CD1c-positive myeloid dendritic cell (primary cell): ENCODE results near the gene FERMT3.

Source experiments
- DNase-seq: peaks from one replicate; pipeline ENCODE4 v3.0.0-alpha.2; 2016; ENCODE audit errors: extremely low spot score

The FERMT3 gene

GRCh38 chr11:64185693-64186491, 20.6 kb upstream of the FERMT3 start, which contains the start of gene STIP1:
TSS of gene STIP1 (plus strand) at chr11:64186171. CDS start at chr11:64186262, 91 bp downstream.
- DNase-seq = peak; percentile 100

- no peak for DNase-seq
These were observed 19.9 kb upstream of the FERMT3 start for GRCh38 chr11:64186492-64187165.

- peak; percentile 85 for DNase-seq
These were observed 14.1 kb upstream of the FERMT3 start for GRCh38 chr11:64192434-64192833.

- DNase-seq = peak; percentile 66
These were observed 9.9 kb upstream of the FERMT3 start for GRCh38 chr11:64196626-64197025.

- DNase-seq = no peak
These were observed 8.0 kb upstream of the FERMT3 start for GRCh38 chr11:64198511-64198910.

GRCh38 chr11:64201543-64201942, 5.0 kb upstream of the FERMT3 start:
- no peak for DNase-seq

- DNase-seq = no peak
These were observed 3.5 kb upstream of the FERMT3 start for GRCh38 chr11:64202992-64203391.

GRCh38 chr11:64203421-64204079, 3.0 kb upstream of the FERMT3 start:
- DNase-seq = no peak

- no peak for DNase-seq
These were observed 2.5 kb upstream of the FERMT3 start for GRCh38 chr11:64204080-64204440.

- peak; percentile 94 for DNase-seq
These were observed 2.0 kb upstream of the FERMT3 start for GRCh38 chr11:64204464-64204989.

GRCh38 chr11:64207256-64208085, 950 bp downstream of the FERMT3 start:
- peak; percentile 89 for DNase-seq

GRCh38 chr11:64208086-64208795, 1.7 kb downstream of the FERMT3 start:
- DNase-seq = no peak

- DNase-seq = no peak
These were observed 2.5 kb downstream of the FERMT3 start for GRCh38 chr11:64208796-64209562.

GRCh38 chr11:64209563-64209843, 3.0 kb downstream of the FERMT3 start:
- no peak for DNase-seq

GRCh38 chr11:64210301-64211020, 3.9 kb downstream of the FERMT3 start:
- no peak for DNase-seq

- DNase-seq = no peak
These were observed 4.8 kb downstream of the FERMT3 start for GRCh38 chr11:64211181-64211872.

- no peak for DNase-seq
These were observed 10.4 kb downstream of the FERMT3 start for GRCh38 chr11:64216879-64217278.

GRCh38 chr11:64218628-64219353, 12.3 kb downstream of the FERMT3 start:
- no peak for DNase-seq

- DNase-seq = no peak
These were observed 12.8 kb downstream of the FERMT3 start for GRCh38 chr11:64219354-64219684.
